SK-N-SH (cell line): ENCODE measurements around the gene TRIM44. TPM values are rescaled to one million over a fixed set of nuclear protein-coding genes. Genes with fewer than 3 reads are reported as not detected.
A peak's percentile ranks its signal among the peaks of the same experiment; 100 is the strongest.

ENCODE experiments used
- CTCF ChIA-PET: fragments of 300-600, 350-600 bp; formaldehyde crosslinking; extraction: SDS; loops from one replicate; lab custom pipeline; 2021; lab: Yijun Ruan, JAX
- POLR2A ChIA-PET: fragments of 350-600 bp; sonication (Branson Sonifier 250); formaldehyde crosslinking; extraction: SDS; loops from one replicate; lab custom pipeline; 2020; ENCODE audit warnings: antibody characterized with exemption, inconsistent platforms; lab: Yijun Ruan, JAX
- DNase-seq: peaks from one replicate; pipeline ENCODE4 v3.0.0; 2012
- H2AFZ ChIP-seq: fragments of 200-600 bp; sonication (generic); 2 replicates; pipeline ENCODE4 v1.8.1; 2016; ENCODE audit warnings: antibody characterized with exemption, mild to moderate bottlenecking, low read depth
- H3F3A ChIP-seq: fragments of 200-600 bp; sonication (generic); replicated peaks from 2 replicates; pipeline ENCODE3; 2016; ENCODE audit warnings: antibody characterized with exemption, mild to moderate bottlenecking; ENCODE audit not compliant: insufficient read depth
- H3K27ac ChIP-seq, 2 experiments: fragments of 200-500 bp in 1 of 2; fragments of 200-600 bp in 1 of 2; sonication (Bioruptor generic) in 1 of 2; sonication (generic), shearing (Covaris generic) in 1 of 2; 2 replicates each; pipeline versions ENCODE4 v1.5.1 to v1.6.1; 2014 to 2016; ENCODE audit warnings: low read depth in 2 of 2, inconsistent platforms in 1 of 2, low read length in 1 of 2, mild to moderate bottlenecking in 1 of 2, mixed read lengths in 1 of 2
- H3K27me3 ChIP-seq: fragments of 200-600 bp; sonication (generic), shearing (Covaris generic); 2 replicates; pipeline ENCODE4 v1.6.1; 2016; ENCODE audit warnings: mixed run types; ENCODE audit not compliant: insufficient read depth
- H3K36me3 ChIP-seq, 2 experiments: fragments of 200-500 bp in 1 of 2; fragments of 200-600 bp in 1 of 2; sonication (Bioruptor generic) in 1 of 2; sonication (generic) in 1 of 2; replicated peaks in 1 of 2; 2 replicates each; pipeline versions ENCODE3 to v1.5.1; 2014 to 2016; ENCODE audit warnings: low read length in 1 of 2, mild to moderate bottlenecking in 1 of 2; ENCODE audit not compliant: insufficient read depth in 2 of 2, control insufficient read depth in 1 of 2
- H3K4me1 ChIP-seq, 2 experiments: fragments of 200-500 bp in 1 of 2; fragments of 200-600 bp in 1 of 2; sonication (Bioruptor generic) in 1 of 2; sonication (generic), shearing (Covaris generic) in 1 of 2; 2 replicates each; pipeline versions ENCODE4 v1.5.1 to v1.6.1; 2014 to 2016; ENCODE audit warnings: low read depth in 1 of 2, low read length in 1 of 2, mixed run types in 1 of 2; ENCODE audit not compliant: insufficient read depth in 2 of 2, control insufficient read depth in 1 of 2
- H3K4me2 ChIP-seq: fragments of 200-600 bp; sonication (generic), shearing (Covaris generic); 2 replicates; pipeline ENCODE4 v1.6.1; 2017; ENCODE audit warnings: mixed run types
- H3K4me3 ChIP-seq, 2 experiments: fragments of 200-500 bp in 1 of 2; fragments of 200-600 bp in 1 of 2; sonication (Bioruptor generic) in 1 of 2; sonication (generic), shearing (Covaris generic) in 1 of 2; 2 replicates each; pipeline versions ENCODE4 v1.5.1 to v1.8.1; 2014 to 2016; ENCODE audit warnings: low read depth in 2 of 2, inconsistent platforms in 1 of 2, low read length in 1 of 2, mild to moderate bottlenecking in 1 of 2, mixed read lengths in 1 of 2, moderate library complexity in 1 of 2
- H3K79me2 ChIP-seq: fragments of 200-600 bp; sonication (generic); 2 replicates; pipeline ENCODE4 v1.8.1; 2017; ENCODE audit warnings: mild to moderate bottlenecking; ENCODE audit not compliant: insufficient read depth
- H3K9ac ChIP-seq: fragments of 200-600 bp; sonication (generic); 2 replicates; pipeline ENCODE4 v1.6.1; 2017; ENCODE audit warnings: mixed run types
- H3K9me2 ChIP-seq: fragments of 200-600 bp; sonication (generic); 2 replicates; pipeline ENCODE4 v1.6.1; 2017; ENCODE audit warnings: mixed run types
- H3K9me3 ChIP-seq: fragments of 200-600 bp; sonication (generic); 2 replicates; pipeline ENCODE4 v1.6.1; 2017; ENCODE audit warnings: mixed run types, mild to moderate bottlenecking, moderate library complexity
- H4K20me1 ChIP-seq: fragments of 200-600 bp; sonication (generic); 2 replicates; pipeline ENCODE4 v1.6.1; 2017; ENCODE audit warnings: mild to moderate bottlenecking, mixed run types; ENCODE audit not compliant: insufficient read depth
- ELF1 ChIP-seq: IDR thresholded peaks from 2 replicates; pipeline ENCODE4 v1.4.0; 2012
- EP300 ChIP-seq, 2 experiments: IDR thresholded peaks; 2 replicates each; pipeline versions ENCODE4 v1.4.0 to v1.6.1; 2012; ENCODE audit warnings: borderline replicate concordance in 1 of 2, low read depth in 1 of 2, low read length in 1 of 2
- EZH2phosphoT487 ChIP-seq: fragments of 200-600 bp; sonication (generic); IDR thresholded peaks from 2 replicates; pipeline ENCODE4 v1.6.1; 2017; ENCODE audit warnings: low read depth, mixed run types, mild to moderate bottlenecking, antibody characterized with exemption, moderate library complexity, borderline replicate concordance
- FOSL2 ChIP-seq: IDR thresholded peaks from 2 replicates; pipeline ENCODE4 v1.4.0; 2012; ENCODE audit warnings: low read depth, mild to moderate bottlenecking, moderate library complexity, borderline replicate concordance
- FOXM1 ChIP-seq: IDR thresholded peaks from 2 replicates; pipeline ENCODE4 v1.4.0; 2012; ENCODE audit warnings: low read depth, mild to moderate bottlenecking
- GATA2 ChIP-seq: sonication (generic); formaldehyde crosslinking; IDR thresholded peaks from 2 replicates; pipeline ENCODE4 v1.5.0; 2020; ENCODE audit warnings: mild to moderate bottlenecking, missing genetic modification reagents
- JUND ChIP-seq: IDR thresholded peaks from 2 replicates; pipeline ENCODE4 v1.4.0; 2012
- MEF2A ChIP-seq: IDR thresholded peaks from 2 replicates; pipeline ENCODE4 v1.4.0; 2012; ENCODE audit warnings: low read depth, borderline replicate concordance
- MXI1 ChIP-seq: IDR thresholded peaks from 2 replicates; pipeline ENCODE4 v1.6.1; 2012; ENCODE audit warnings: mild to moderate bottlenecking, low read depth, low read length, improper control_type of control experiment
- POLR2AphosphoS5 ChIP-seq: IDR thresholded peaks from 2 replicates; pipeline ENCODE4 v1.6.1; 2012; ENCODE audit warnings: low read depth, low read length
- RXRA ChIP-seq: IDR thresholded peaks from 2 replicates; pipeline ENCODE4 v1.4.0; 2012; ENCODE audit warnings: low read depth, mild to moderate bottlenecking, borderline replicate concordance
- SIN3A ChIP-seq: IDR thresholded peaks from 2 replicates; pipeline ENCODE4 v1.6.1; 2012; ENCODE audit warnings: low read depth, mild to moderate bottlenecking, low read length, moderate library complexity, borderline replicate concordance
- SMC3 ChIP-seq: IDR thresholded peaks from 2 replicates; pipeline ENCODE4 v1.6.1; 2012; ENCODE audit warnings: low read depth, low read length, improper control_type of control experiment
- USF1 ChIP-seq: IDR thresholded peaks from 2 replicates; pipeline ENCODE4 v1.4.0; 2012; ENCODE audit warnings: low read depth, borderline replicate concordance
- ZBTB33 ChIP-seq: IDR thresholded peaks from 2 replicates; pipeline ENCODE4 v1.4.0; 2012; ENCODE audit warnings: low read depth, borderline replicate concordance
- WGBS: methylation state at CpG from one replicate; pipeline ENCODE4 v1.1.6; 2017; ENCODE audit warnings: low lambda C conversion rate; 5-methylcytosine and 5-hydroxymethylcytosine counted together
- polyA plus RNA-seq, 3 experiments: library from polyadenylated mRNA; depleted of rRNA; stranded (reverse); fragments of >200 nt; gene quantifications; 2 replicates each; pipeline ENCODE4 v1.2.3, GENCODE V29; 2012
- TF ChIP-seq, protein P1 (sequence below): IDR thresholded peaks from 2 replicates; pipeline ENCODE4; 2012
- TF ChIP-seq, protein P2 (sequence below): fragments of 200-600 bp; sonication (generic); IDR thresholded peaks from 2 replicates; pipeline ENCODE4 v1.6.1; 2017; ENCODE audit warnings: antibody characterized with exemption, mild to moderate bottlenecking, moderate library complexity

TRIM44 gene
- polyA plus RNA-seq, 1 of the 3 experiments (the other 2 are of a cell fraction): 34.1 TPM

DNA sequence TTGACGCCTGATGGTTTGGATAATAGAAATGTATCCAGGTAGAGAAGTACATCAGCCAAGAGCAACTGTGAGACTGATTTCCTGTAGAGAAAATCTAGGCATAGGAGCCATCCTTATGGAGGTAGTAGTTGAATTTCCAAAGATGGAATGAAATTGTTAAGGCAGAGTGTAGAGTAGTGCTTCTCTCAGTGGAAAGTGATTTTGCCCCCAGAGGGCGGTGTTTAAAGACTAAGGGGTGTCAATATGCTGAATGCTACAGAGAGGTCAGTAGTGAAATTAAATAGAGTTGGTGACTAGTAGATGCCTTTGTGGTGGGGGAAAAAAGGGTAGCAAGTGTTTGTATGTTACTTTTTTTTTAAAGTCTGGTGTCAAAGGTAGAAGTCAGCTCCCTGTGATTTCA is 54.5 kb downstream of the TRIM44 start:
- Histone ChIP-seq H3K9ac (no peak overlapping the region), H3F3A (no peaks in the 10 kb centered on the region), H3K4me2 (no peak overlapping the region), H3K4me1 (no peaks in the 10 kb centered on the region), H3K36me3 (no peaks in the 10 kb centered on the region), H3K27me3 (no peaks in the 10 kb centered on the region), H3K27ac (no peak overlapping the region), H3K9me3 (no peaks in the 10 kb centered on the region), H4K20me1 (peaks cover 44% of the 10 kb centered on the region), H2AFZ (no peak overlapping the region), H3K9me2 (no peaks in the 10 kb centered on the region), H3K4me3 (no peak overlapping the region), H3K79me2 (peaks cover 66% of the 10 kb centered on the region)
- DNase-seq: no peak
- WGBS: 100% methylated on average over 2 of the region's 2 CpGs
- CTCF ChIA-PET: interaction anchor here (0.6 kb wide), 1 partner anchor 104 kb away, joined by 3 read pairs; no protein-coding TSS in a partner anchor
- POLR2A ChIA-PET: no interaction called here
- TF ChIP-seq, protein P1, sequence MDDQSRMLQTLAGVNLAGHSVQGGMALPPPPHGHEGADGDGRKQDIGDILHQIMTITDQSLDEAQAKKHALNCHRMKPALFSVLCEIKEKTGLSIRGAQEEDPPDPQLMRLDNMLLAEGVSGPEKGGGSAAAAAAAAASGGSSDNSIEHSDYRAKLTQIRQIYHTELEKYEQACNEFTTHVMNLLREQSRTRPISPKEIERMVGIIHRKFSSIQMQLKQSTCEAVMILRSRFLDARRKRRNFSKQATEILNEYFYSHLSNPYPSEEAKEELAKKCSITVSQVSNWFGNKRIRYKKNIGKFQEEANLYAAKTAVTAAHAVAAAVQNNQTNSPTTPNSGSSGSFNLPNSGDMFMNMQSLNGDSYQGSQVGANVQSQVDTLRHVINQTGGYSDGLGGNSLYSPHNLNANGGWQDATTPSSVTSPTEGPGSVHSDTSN: no peak
- TF ChIP-seq EP300 (IDR thresholded peaks at IDR 0.05; ENCODE audit: borderline replicate concordance in 1 of 2, low read depth in 1 of 2, low read length in 1 of 2) (no peak), ELF1 (no peak), SIN3A (no peak), ZBTB33 (no peak)
- TF ChIP-seq, protein P2, sequence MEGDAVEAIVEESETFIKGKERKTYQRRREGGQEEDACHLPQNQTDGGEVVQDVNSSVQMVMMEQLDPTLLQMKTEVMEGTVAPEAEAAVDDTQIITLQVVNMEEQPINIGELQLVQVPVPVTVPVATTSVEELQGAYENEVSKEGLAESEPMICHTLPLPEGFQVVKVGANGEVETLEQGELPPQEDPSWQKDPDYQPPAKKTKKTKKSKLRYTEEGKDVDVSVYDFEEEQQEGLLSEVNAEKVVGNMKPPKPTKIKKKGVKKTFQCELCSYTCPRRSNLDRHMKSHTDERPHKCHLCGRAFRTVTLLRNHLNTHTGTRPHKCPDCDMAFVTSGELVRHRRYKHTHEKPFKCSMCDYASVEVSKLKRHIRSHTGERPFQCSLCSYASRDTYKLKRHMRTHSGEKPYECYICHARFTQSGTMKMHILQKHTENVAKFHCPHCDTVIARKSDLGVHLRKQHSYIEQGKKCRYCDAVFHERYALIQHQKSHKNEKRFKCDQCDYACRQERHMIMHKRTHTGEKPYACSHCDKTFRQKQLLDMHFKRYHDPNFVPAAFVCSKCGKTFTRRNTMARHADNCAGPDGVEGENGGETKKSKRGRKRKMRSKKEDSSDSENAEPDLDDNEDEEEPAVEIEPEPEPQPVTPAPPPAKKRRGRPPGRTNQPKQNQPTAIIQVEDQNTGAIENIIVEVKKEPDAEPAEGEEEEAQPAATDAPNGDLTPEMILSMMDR: peak; percentile 20; the same call in 1 of the 2 replicates

DNA sequence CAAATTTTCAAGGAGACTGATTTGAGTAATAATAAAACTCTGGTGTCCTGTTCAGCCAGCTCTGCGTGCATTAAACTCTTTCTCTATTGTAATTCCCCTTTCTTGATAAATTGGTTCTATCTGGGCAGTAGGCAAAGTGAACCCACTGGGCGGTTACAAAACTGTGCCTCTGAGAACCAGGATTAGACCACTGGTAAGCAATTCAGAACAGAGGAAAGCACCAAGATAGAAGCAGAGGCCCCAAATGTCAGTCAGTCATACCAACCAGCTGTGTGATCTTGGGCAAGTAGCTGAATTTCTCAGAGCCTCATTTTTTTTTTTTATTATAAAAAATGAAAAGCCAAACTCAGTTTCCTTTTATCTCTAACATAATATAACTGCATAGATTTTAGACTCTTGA is 54.9 kb downstream of the TRIM44 start:
- no peaks in the 10 kb centered on the region for H3K36me3 ChIP-seq
- no peak overlapping the region for H3K27ac ChIP-seq
- peaks cover 41% of the 10 kb centered on the region for H4K20me1 ChIP-seq
- H3K4me2 ChIP-seq: no peak overlapping the region
- DNase-seq: no peak
- H2AFZ ChIP-seq: no peak overlapping the region
- H3K9ac ChIP-seq: no peak overlapping the region
- CTCF ChIA-PET: interaction anchor here (0.6 kb wide), 1 partner anchor 104 kb away, joined by 3 read pairs; no protein-coding TSS in a partner anchor
- H3K4me1 ChIP-seq: no peaks in the 10 kb centered on the region
- TF ChIP-seq, protein P1: no peak
- no peak for TF ChIP-seq SMC3
- no peak for TF ChIP-seq FOSL2
- no peak for TF ChIP-seq POLR2AphosphoS5
- TF ChIP-seq JUND: no peak
- no peak for TF ChIP-seq EZH2phosphoT487
- no peak for TF ChIP-seq FOXM1
- TF ChIP-seq MEF2A: no peak
- TF ChIP-seq GATA2: no peak
- TF ChIP-seq USF1: no peak
- no peak for TF ChIP-seq MXI1
- TF ChIP-seq RXRA: no peak
- no peak for TF ChIP-seq EP300 (IDR thresholded peaks at IDR 0.05; ENCODE audit: borderline replicate concordance in 1 of 2, low read depth in 1 of 2, low read length in 1 of 2)
- TF ChIP-seq, all 33 proteins: peak for 0
- H3K79me2 ChIP-seq: peaks cover 65% of the 10 kb centered on the region
- no peaks in the 10 kb centered on the region for H3F3A ChIP-seq
- no peak overlapping the region for H3K4me3 ChIP-seq
- H3K9me3 ChIP-seq: no peaks in the 10 kb centered on the region
- H3K9me2 ChIP-seq: no peaks in the 10 kb centered on the region
- no peaks in the 10 kb centered on the region for H3K27me3 ChIP-seq
- POLR2A ChIA-PET: no interaction called here
- 87% methylated on average over 2 of the region's 2 CpGs for WGBS
